Memory B cell (primary cell): ENCODE measurements around the gene IL17C.
A peak's percentile ranks its signal among the peaks of the same experiment; 100 is the strongest.
"Not testable (repeated sequence)": the region's sequence is repeated elsewhere in the genome, so short reads cannot be mapped to it uniquely, and the experiment has no call there.

ENCODE experiments used
- ATAC-seq: fragments of 150-1000 bp; cut with Tn5 transposase; 2 replicates; pipeline ENCODE4 v1.10.0; 2021; ENCODE audit warnings: low read depth, mild to moderate bottlenecking, moderate library complexity
- DNase-seq, 2 donors: peaks; one replicate each; pipeline ENCODE4 v3.0.0; 2022; ENCODE audit warnings: low spot score in 2 of 2
- H3K27ac Mint-ChIP-seq: one replicate; pipeline ENCODE4 v1.8.0; 2022; ENCODE audit warnings: mild to moderate bottlenecking, moderate library complexity, mixed read lengths
- H3K27me3 Mint-ChIP-seq: one replicate; pipeline ENCODE4 v1.8.0; 2022; ENCODE audit warnings: mixed read lengths
- H3K36me3 Mint-ChIP-seq: one replicate; pipeline ENCODE4 v1.8.0; 2022; ENCODE audit warnings: mild to moderate bottlenecking, mixed read lengths
- H3K4me1 Mint-ChIP-seq: one replicate; pipeline ENCODE4 v1.8.0; 2022; ENCODE audit warnings: mixed read lengths
- H3K4me3 Mint-ChIP-seq: one replicate; pipeline ENCODE4 v1.8.0; 2022; ENCODE audit warnings: mild to moderate bottlenecking, moderate library complexity, mixed read lengths
- H3K9me3 Mint-ChIP-seq: one replicate; pipeline ENCODE4 v1.8.0; 2022; ENCODE audit warnings: mixed read lengths

The IL17C gene

DNA sequence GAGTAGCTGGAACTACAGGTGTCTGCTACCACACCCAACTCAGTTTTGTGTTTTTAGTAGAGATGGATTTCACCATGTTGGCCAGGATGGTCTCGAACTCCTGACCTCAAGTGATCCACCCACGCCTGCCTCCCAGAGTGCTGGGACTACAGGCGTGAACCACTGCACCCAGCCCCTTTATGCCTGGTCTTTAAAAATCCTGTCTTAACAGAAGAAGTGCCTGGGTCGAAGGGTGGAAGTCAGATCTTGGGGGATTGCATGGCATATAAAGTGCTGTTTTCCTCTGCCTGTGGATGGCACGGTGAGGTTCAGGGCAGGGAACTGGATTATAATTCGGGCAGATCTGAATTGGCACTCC is 37.9 kb upstream of the IL17C start:
- ATAC-seq, result no peak
- Mint-ChIP-seq H3K36me3 (peaks cover 25% of the 10 kb centered on the region), H3K27ac (no peak overlapping the region), H3K27me3 (no peaks in the 10 kb centered on the region), H3K4me3 (no peak overlapping the region), H3K9me3 (no peaks in the 10 kb centered on the region), H3K4me1 (peaks cover 5% of the 10 kb centered on the region)
- no peak for DNase-seq

DNA sequence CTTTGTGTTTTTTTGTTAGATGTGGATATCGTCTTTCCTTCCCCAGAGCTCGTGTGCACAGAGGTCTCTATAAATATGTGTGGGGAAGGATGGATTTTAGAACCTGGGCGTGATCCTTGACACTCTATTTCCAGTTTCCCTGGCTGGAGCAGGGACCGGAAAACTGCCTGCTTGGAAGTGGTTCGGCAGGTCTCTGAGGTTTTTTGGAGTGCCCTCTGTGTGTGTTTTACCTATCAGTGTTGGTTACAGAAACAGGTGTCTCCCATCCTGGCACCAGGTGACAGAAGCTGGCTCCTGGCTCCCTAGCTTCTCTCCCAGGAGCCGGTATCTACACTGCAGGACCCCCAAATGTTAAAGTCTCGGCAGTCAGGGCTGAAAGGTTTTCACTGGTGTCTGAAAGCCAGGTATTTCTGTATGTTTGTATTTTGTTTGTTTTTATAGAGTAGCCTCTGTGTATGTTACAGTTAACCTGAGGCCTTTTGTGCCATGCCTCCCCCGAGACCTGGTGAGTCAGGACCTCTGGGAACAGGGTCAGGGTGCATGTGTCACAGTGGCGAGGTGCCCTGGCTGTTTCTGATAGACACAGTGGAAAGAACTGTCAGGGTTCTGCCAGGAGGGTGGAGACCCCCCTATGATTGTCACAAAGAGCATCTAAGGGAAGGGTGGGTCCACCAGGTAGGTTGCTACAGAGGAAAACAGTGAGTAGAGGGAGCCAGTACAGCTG is 36.9 kb upstream of the IL17C start:
- H3K4me1 Mint-ChIP-seq, result peaks cover 5% of the 10 kb centered on the region
- ATAC-seq (no peak), DNase-seq (no peak)
- H3K27me3 Mint-ChIP-seq, result no peaks in the 10 kb centered on the region
- no peaks in the 10 kb centered on the region for H3K9me3 Mint-ChIP-seq
- no peak overlapping the region for H3K27ac Mint-ChIP-seq
- H3K4me3 Mint-ChIP-seq, result no peak overlapping the region
- peaks cover 22% of the 10 kb centered on the region for H3K36me3 Mint-ChIP-seq

DNA sequence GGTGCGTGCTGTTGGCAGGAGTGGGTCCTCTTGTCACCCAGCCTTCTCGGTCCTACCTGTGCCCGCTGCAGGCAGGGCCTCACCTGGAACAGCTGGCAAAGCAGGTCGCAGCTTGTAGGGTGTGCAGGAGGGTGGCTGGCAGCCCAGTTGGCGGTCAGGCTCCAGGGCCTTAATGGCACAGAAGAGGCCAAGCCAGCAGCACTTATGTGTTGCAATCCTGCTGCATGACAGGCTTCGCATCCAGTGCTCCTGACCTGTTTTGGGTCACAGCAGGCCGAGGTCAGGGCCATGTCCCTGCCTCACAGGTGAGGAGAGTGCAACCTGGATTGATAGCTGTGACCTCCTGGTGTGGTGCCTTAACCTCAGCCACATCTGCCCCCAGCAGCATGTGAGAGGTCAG is 36.3 kb upstream of the IL17C start:
- peaks cover 22% of the 10 kb centered on the region for H3K36me3 Mint-ChIP-seq
- H3K4me3 Mint-ChIP-seq, result no peak overlapping the region

GRCh38 chr16:88605186-88606147 is 32.9 kb upstream of the IL17C start:
- Mint-ChIP-seq H3K4me3 (no peak overlapping the region), H3K27me3 (no peaks in the 10 kb centered on the region), H3K4me1 (peaks cover 16% of the 10 kb centered on the region), H3K9me3 (no peaks in the 10 kb centered on the region), H3K36me3 (peaks cover 25% of the 10 kb centered on the region), H3K27ac (no peak overlapping the region)
- ATAC-seq, result no peak
- no peak for DNase-seq

More for the DNA sequence above, 36.3 kb upstream of the IL17C start:
- Mint-ChIP-seq H3K27ac (no peak overlapping the region), H3K9me3 (no peaks in the 10 kb centered on the region), H3K27me3 (no peaks in the 10 kb centered on the region), H3K4me1 (peaks cover 5% of the 10 kb centered on the region)
- DNase-seq (no peak), ATAC-seq (no peak)

- no peak for DNase-seq
- H3K9me3 Mint-ChIP-seq, result no peaks in the 10 kb centered on the region
- ATAC-seq, result no peak
- no peak overlapping the region for H3K4me3 Mint-ChIP-seq
- no peaks in the 10 kb centered on the region for H3K27me3 Mint-ChIP-seq
- no peak overlapping the region for H3K27ac Mint-ChIP-seq
- H3K4me1 Mint-ChIP-seq, result peaks cover 18% of the 10 kb centered on the region
- H3K36me3 Mint-ChIP-seq, result peaks cover 25% of the 10 kb centered on the region
Observed at GRCh38 chr16:88606148-88606757, 32.1 kb upstream of the IL17C start.

- H3K4me1 Mint-ChIP-seq, result peaks cover 16% of the 10 kb centered on the region
- peaks cover 20% of the 10 kb centered on the region for H3K36me3 Mint-ChIP-seq
- no peak overlapping the region for H3K27ac Mint-ChIP-seq
- peak overlapping the region; percentile 27 for H3K4me3 Mint-ChIP-seq
- ATAC-seq, result peak; percentile 59
- no peaks in the 10 kb centered on the region for H3K27me3 Mint-ChIP-seq
- H3K9me3 Mint-ChIP-seq, result no peaks in the 10 kb centered on the region
- no peak for DNase-seq
Observed at GRCh38 chr16:88608076-88608475, 30.3 kb upstream of the IL17C start.

GRCh38 chr16:88609426-88609825 is 28.9 kb upstream of the IL17C start:
- H3K27me3 Mint-ChIP-seq, ATAC-seq, H3K27ac Mint-ChIP-seq, DNase-seq, H3K9me3 Mint-ChIP-seq, H3K4me3 Mint-ChIP-seq: not testable (repeated sequence)
- H3K4me1 Mint-ChIP-seq, result peaks cover 16% of the 10 kb centered on the region
- H3K36me3 Mint-ChIP-seq, result peaks cover 28% of the 10 kb centered on the region

- Mint-ChIP-seq H3K36me3 (peaks cover 32% of the 10 kb centered on the region), H3K9me3 (no peaks in the 10 kb centered on the region), H3K27me3 (no peaks in the 10 kb centered on the region), H3K4me1 (peaks cover 17% of the 10 kb centered on the region), H3K4me3 (no peak overlapping the region), H3K27ac (no peak overlapping the region)
- no peak for DNase-seq
- ATAC-seq, result no peak
Observed at GRCh38 chr16:88610080-88610479, 28.3 kb upstream of the IL17C start.

DNA sequence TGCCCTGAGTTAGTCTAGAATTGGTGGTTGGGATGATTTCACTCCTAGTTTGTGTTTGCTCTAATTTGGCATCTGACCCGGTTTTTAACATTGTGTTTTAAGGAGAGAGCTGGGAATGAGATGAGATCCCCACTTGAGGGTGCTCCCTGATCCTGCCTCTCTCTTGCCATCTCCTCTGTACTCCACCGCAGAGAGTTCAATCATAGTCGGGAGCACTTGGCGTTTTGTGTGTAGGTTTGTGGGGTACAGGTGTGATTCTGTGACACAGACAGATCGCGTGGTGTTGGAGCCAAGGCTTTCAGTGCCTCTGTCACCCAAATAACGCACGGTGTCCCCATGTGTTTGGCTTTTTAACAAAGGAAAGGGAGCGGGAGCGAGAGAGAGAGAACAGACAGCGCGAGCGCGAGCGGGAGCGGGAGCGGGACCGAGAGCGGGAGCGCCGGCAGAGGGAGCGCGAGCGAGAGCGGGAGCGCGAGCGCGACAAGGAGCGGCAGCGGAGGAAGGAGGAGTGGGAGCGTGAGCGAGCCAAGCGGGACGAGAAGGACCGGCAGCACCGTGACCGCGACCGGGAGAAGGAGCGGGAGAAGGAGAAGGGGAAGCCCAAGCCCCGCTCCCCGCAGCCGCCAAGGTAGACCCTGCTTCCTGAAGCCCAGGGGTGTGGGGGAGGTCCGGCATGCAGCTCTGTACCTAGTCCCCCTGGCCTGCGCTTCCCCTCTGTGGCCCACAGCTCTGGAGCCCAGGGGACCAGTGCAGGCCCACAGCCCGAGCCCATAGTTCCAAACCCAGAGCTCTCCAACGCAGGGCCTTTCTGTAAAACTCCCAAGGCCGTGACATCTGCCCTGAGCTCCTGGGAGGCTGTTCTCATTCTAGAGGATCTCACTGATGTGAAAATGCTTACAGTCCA is 27.2 kb upstream of the IL17C start:
- no peak for ATAC-seq
- no peak for DNase-seq
- Mint-ChIP-seq H3K4me3 (no peak overlapping the region), H3K9me3 (no peaks in the 10 kb centered on the region), H3K27me3 (no peaks in the 10 kb centered on the region), H3K4me1 (peaks cover 19% of the 10 kb centered on the region), H3K27ac (no peak overlapping the region), H3K36me3 (peaks cover 35% of the 10 kb centered on the region)

GRCh38 chr16:88613293-88613692 is 25.1 kb upstream of the IL17C start:
- ATAC-seq (no peak), DNase-seq (no peak)
- no peak overlapping the region for H3K4me3 Mint-ChIP-seq
- H3K9me3 Mint-ChIP-seq, result no peaks in the 10 kb centered on the region
- H3K4me1 Mint-ChIP-seq, result peaks cover 14% of the 10 kb centered on the region
- no peak overlapping the region for H3K27ac Mint-ChIP-seq
- H3K36me3 Mint-ChIP-seq, result peaks cover 32% of the 10 kb centered on the region
- H3K27me3 Mint-ChIP-seq, result no peaks in the 10 kb centered on the region

DNA sequence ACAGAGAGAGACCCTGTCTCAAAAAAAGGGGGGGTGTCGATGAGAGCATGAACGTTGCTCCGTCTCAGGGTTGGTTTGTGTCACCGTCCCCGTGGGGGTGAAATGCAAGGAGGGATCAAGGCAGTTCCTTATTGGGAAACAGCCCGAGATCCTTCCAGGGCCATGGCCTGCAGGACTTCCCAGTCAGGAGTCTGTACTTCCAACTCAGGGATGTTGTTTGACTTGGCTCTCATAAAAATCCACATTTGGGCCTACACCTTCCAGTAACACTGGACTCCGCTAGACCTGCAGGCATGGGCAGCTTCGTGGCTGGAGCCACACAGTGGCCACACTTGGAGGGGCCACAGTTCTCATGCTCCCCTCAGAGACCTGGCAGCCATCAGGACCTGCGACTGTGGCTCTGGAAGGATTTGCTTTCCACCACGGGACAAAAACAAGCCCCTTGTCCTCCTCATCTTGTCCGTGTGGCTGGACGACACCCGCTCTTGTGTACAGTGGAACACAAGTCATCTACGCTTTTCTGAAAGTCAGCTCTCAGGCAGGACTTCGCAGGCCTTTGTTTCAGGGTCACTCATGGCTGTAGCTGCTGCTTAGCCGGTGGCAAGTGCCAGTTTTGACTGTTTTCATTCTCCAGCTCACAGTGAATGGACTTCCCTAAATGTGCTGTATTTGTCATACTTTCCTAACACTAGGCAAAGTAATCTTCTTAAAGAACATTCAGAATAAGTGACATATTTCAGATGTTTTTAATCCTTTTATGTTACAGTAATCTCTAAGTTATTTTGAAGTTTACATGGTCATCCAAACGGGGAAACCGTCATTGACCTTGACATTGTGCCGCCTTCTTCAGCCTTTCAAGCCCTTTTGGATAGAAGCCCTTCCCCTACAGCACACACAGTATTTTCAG is 24.2 kb upstream of the IL17C start:
- Mint-ChIP-seq H3K27ac (peak overlapping the region; percentile 50), H3K27me3 (no peaks in the 10 kb centered on the region), H3K36me3 (peaks cover 32% of the 10 kb centered on the region), H3K4me1 (peaks cover 9% of the 10 kb centered on the region), H3K9me3 (no peaks in the 10 kb centered on the region), H3K4me3 (no peak overlapping the region)
- no peak for ATAC-seq
- DNase-seq, result no peak

DNA sequence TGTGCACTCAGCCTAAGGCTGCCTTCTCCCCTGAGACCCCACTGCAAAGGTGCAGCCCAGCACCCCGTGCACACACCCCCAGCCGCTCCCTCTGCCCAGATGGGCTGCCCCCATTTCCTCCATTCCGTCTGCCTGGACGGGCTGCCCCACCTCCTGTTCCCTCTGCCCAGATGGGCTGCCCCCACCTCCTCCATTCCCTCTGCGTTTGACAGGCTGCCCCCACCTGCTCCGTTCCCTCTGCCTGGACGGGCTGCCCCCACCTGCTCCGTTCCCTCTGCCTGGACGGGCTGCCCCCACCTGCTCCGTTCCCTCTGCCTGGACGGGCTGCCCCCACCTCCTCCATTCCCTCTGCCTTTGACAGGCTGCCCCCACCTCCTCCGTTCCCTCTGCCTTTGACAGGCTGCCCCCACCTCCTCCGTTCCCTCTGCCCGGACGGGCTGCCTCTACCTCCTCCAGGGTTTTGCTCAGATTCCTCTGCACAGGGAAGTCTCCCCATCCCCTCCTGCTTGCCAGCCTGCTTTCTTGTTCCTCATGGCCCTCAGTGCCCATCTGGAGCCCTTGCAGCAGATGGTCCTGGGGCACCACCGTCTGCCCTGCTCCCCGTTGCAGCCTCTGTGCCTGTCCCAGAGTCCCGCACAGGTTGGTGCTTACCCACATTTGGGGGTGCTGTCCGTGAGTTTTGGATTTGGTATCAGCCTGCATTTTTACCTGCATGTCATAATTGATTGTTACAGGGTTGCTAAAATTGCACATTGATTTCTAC is 23.4 kb upstream of the IL17C start:
- H3K9me3 Mint-ChIP-seq, result no peaks in the 10 kb centered on the region
- DNase-seq (no peak), ATAC-seq (no peak)
- H3K27ac Mint-ChIP-seq, result no peak overlapping the region
- H3K27me3 Mint-ChIP-seq, result no peaks in the 10 kb centered on the region
- H3K36me3 Mint-ChIP-seq, result peaks cover 28% of the 10 kb centered on the region
- H3K4me3 Mint-ChIP-seq, result no peak overlapping the region
- peaks cover 9% of the 10 kb centered on the region for H3K4me1 Mint-ChIP-seq
